Testis (tissue), 2 donors: ENCODE results near the gene CELA3A.
"Not testable (repeated sequence)": the region's sequence is repeated elsewhere in the genome, so short reads cannot be mapped to it uniquely, and the experiment has no call there.

Source experiments
- CTCF ChIP-seq, 3 experiments: fragments of 450-650 bp in 2 of 3; fragments of 200-600 bp in 1 of 3; sonication (generic) in 1 of 3; IDR thresholded peaks; one replicate each; pipeline ENCODE4 v1.5.1; 2016 to 2019; ENCODE audit warnings: antibody characterized with exemption in 3 of 3, mild to moderate bottlenecking in 2 of 3, moderate library complexity in 1 of 3
- POLR2A ChIP-seq: fragments of 450-650 bp; IDR thresholded peaks from one replicate; pipeline ENCODE4 v1.6.1; 2017; ENCODE audit warnings: antibody characterized with exemption, mild to moderate bottlenecking, moderate library complexity

- TF ChIP-seq CTCF (IDR thresholded peaks at IDR 0.05); POLR2A: not testable (repeated sequence)
Observed at GRCh38 chr1:22003959-22004358, 2.5 kb downstream of the CELA3A start.
